A549 treated with Hydrocortisone at 1 μM for 4 hours (cell line): ENCODE data around the gene OTUD7B. TPM values are rescaled to one million over a fixed set of nuclear protein-coding genes. Genes with fewer than 3 reads are reported as not detected.

Source experiments
- total RNA-seq: library from RNA; stranded (reverse); fragments of 200-300 nt; extraction: Qiagen RNA extraction; gene quantifications from 5 replicates; pipeline ENCODE4 v1.2.3, GENCODE V29; 2022

Gene OTUD7B
- 8.7 to 13.3 TPM (median 12.0 TPM) in 5 replicates for total RNA-seq

GRCh38 chr1:150010393-150011115 is at the start of gene OTUD7B:
TSS of gene OTUD7B (minus strand) at chr1:150010726. CDS start at chr1:149977510, 33,216 bp downstream.

DNA sequence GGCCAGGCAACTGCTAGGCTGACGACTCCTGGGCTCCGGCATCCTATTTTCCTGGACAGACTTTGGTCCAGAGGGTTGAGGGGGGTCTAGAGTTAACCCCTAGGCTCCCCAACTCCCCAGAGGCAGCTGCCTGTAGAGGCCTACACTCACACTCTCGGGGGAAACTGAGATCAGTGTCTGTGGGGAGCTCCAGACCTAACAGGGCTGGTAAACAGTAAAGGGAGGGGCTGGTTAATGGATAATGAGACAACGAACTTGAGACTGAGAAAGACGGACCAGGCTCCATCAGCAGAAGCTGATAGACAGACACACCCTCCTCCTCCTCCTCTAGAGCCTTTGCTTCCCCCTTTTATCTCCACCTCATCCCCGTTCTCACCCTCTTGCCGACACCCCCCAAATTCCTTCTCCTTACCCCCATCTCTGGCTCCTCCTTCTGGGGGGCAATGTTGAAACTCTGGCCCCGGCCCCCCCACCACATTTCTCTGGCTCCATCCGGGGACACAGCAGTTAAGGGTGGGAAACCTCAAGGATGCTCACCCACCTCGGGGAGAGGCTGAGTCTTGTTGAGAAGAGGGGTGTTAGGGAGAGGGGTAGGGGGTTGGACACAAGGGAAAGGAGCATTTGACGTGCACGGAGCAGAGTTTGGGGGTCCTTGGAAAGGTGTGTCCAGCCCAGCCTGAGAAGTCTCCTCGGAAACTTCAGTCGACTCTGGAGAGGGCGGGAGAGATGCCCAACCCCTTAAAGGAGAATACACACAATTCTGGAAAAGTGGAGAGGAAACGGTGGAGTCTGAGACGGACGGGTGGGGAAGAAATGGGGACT is 74.1 kb downstream of the OTUD7B start, which contains the start of gene MTMR11:
Gene MTMR11, minus strand, starts transcription at position 710 of the 822 bp plus-strand sequence. Its CDS starts 232 bp downstream, at position 478.

GRCh38 chr1:149927563-149928400 is 82.7 kb downstream of the OTUD7B start, which contains the start of gene SF3B4:
TSS of gene SF3B4 (minus strand) at chr1:149927803. CDS start at chr1:149927759, 44 bp downstream.

DNA sequence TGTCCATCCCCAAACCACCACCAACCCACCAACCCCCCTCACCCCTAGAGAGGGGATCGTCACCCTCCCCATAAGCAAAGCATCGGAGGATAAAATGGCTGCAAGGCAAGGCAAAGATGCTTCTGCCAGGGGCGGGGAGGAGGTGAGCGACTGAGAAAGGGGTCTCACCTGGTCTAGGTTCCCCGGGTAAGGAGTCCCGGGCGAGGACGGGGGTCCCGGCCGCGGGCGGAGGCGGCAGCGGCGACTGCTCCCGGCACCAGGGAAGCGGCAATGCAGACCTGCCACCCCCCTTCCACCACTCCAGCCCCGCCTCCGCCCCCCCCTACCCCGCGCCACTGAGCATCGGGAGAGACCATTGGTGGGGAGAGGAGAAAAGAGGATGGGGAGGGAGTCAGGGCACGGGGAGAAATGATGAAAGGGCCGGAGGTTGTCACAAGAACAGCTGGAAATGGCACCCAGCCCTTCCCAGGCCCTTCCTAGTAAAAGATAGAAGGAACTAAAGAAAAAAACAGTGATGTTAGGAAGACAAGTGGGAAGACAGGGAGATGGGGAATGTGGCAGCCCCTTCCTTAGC is 92.9 kb downstream of the OTUD7B start, which contains the start of gene SV2A:
Gene SV2A, minus strand, starts transcription at position 274 of the 574 bp plus-strand sequence. CDS start 4,004 bp downstream, outside the sequence.

GRCh38 chr1:149899460-149900284 is 110.9 kb downstream of the OTUD7B start, which contains the start of gene BOLA1:
TSS of gene BOLA1 (plus strand) at chr1:149899568. CDS start at chr1:149900060, 492 bp downstream.

Other genes starting within 250 kb of the OTUD7B start
- not detected in 5 replicates for gene FCGR1A, start 228.0 kb downstream of the OTUD7B start, total RNA-seq
- gene BOLA1, start 111.2 kb downstream of the OTUD7B start, total RNA-seq = 17.9 to 24.2 TPM (median 22.7 TPM) in 5 replicates
- 0.09 to 0.15 TPM (median 0.09 TPM) in 5 replicates for gene SV2A, start 92.9 kb downstream of the OTUD7B start, total RNA-seq
- 124 to 137 TPM (median 126 TPM) in 5 replicates for gene SF3B4, start 82.9 kb downstream of the OTUD7B start, total RNA-seq
- gene MTMR11, start 73.8 kb downstream of the OTUD7B start, total RNA-seq = 6.3 to 8.1 TPM (median 7.2 TPM) in 5 replicates
- 15.5 to 17.9 TPM (median 16.7 TPM) in 5 replicates for gene VPS45, start 57.0 kb upstream of the OTUD7B start, total RNA-seq
- gene PLEKHO1, start 139.2 kb upstream of the OTUD7B start, total RNA-seq = 5.6 to 7.7 TPM (median 6.3 TPM) in 5 replicates
- 37.9 to 55.8 TPM (median 42.3 TPM) in 5 replicates for gene ANP32E, start 225.4 kb upstream of the OTUD7B start, total RNA-seq
- gene CA14, start 247.0 kb upstream of the OTUD7B start, total RNA-seq = not detected in 5 replicates